ENCODE data around the gene LIMS1. TPM values are rescaled to one million over a fixed set of nuclear protein-coding genes. Genes with fewer than 3 reads are reported as not detected.

LIMS1 gene
- total and polyA plus RNA-seq, 9 donors = 32.6 to 56.4 (median 42.9) TPM

DNA sequence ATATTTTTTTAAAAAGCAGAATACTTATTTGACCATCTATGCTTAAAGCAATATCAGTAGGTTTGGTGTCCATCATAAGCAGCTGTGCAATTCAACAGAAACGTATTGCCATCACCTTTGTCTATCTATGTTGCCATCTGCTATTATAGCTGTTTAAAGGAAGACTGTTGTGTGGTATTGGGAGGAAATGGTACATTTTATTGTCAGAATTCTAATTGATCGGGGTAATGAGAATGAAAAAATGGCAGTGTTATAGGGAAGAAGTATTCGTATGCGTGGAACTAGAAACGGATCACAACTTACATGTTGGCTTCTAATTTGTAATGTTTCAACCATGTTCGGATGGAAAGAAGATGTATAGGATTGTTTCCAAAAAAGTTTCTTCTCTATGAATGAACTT lies 94.7 kb downstream of the LIMS1 start:
- Histone ChIP-seq H3K27ac (ENCODE audit: low read length) (no peak overlapping the region), H3K9me3 (replicated peaks; ENCODE audit: control insufficient read depth, low read depth, low read length) (no peaks in the 10 kb centered on the region), H3K4me3 (ENCODE audit: low read length) (no peak overlapping the region), H3K36me3 (ENCODE audit: control insufficient read depth, insufficient read depth, low read length) (no peaks in the 10 kb centered on the region), H3K4me1 (ENCODE audit: control insufficient read depth, insufficient read depth, low read length) (peaks cover 2% of the 10 kb centered on the region), H3K27me3 (ENCODE audit: control insufficient read depth, insufficient read depth, low read length) (no peaks in the 10 kb centered on the region)
- no peak for DNase-seq
- WGBS (ENCODE audit: insufficient coverage) = 89% methylated on average over 2 of the region's 6 CpGs

DNA sequence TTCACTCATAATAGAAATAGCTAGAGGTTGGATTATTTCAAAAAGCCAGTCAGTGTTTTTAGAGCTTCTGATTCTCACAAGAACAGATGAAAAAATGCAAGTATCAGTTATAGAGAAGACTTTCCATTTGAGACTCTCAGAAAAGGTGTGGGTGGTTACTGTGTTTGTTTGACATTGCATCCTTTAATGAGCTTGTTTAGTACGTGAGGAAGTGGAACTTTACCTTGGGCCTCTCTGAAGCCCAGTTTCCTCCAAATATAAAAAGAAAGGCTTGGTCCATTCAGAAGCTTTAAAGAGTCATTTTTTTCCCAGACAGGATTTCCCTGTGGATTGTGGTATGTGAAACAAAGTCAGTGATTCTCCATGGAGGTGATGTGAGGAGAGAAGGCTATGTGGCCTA lies 95.1 kb downstream of the LIMS1 start:
- no peaks in the 10 kb centered on the region for H3K36me3 ChIP-seq (ENCODE audit: control insufficient read depth, insufficient read depth, low read length)
- WGBS (ENCODE audit: insufficient coverage) = no CpG with 5 or more reads among the region's 1 CpG
- H3K4me3 ChIP-seq (ENCODE audit: low read length) = no peak overlapping the region
- peaks cover 7% of the 10 kb centered on the region for H3K4me1 ChIP-seq (ENCODE audit: control insufficient read depth, insufficient read depth, low read length)
- H3K27me3 ChIP-seq (ENCODE audit: control insufficient read depth, insufficient read depth, low read length) = no peaks in the 10 kb centered on the region
- DNase-seq = no peak
- no peak overlapping the region for H3K27ac ChIP-seq (ENCODE audit: low read length)
- no peaks in the 10 kb centered on the region for H3K9me3 ChIP-seq (replicated peaks; ENCODE audit: control insufficient read depth, low read depth, low read length)

DNA sequence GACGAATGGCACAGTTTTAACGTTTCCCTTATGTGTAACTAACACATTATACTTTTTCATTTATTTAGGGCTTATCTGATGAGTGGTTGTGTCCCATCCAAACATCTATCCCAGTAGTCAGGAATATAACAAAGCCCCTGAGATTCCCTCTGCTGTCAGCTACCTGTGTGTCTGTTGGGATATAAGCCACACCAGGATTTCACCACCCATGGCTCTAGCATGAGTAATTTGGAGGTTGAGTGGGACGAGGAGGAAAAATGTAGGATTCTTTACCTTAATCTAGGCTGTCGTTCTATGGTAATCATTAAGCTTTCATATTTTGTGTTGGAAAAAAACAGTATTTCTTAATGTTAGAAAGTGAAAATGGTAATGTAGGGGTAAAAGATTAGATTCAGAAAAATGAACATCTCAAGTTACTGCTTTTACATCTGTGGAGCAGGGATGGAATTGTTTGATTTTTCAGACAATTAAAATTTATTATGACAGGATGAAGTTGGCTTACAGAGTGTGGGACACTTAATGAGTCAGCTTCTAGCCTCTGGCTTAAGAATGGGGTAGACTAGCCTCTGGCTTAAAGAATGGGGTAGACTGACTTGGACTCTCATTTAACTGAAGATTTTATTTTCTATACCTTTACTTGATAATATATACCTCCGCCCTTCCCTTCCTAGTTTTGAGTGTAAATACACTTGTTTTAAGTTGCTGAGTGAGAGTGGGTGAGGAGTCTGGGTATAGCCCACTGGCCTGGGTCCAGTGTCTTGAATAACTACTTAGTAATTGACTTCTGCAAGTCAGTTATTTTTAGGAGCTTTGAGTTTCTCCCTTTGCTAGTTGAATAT lies 96.5 kb downstream of the LIMS1 start:
- Histone ChIP-seq H3K27me3 (ENCODE audit: control insufficient read depth, insufficient read depth, low read length) (no peaks in the 10 kb centered on the region), H3K27ac (ENCODE audit: low read length) (no peak overlapping the region), H3K9me3 (replicated peaks; ENCODE audit: control insufficient read depth, low read depth, low read length) (no peaks in the 10 kb centered on the region), H3K4me3 (ENCODE audit: low read length) (no peak overlapping the region), H3K36me3 (ENCODE audit: control insufficient read depth, insufficient read depth, low read length) (no peaks in the 10 kb centered on the region), H3K4me1 (ENCODE audit: control insufficient read depth, insufficient read depth, low read length) (peaks cover 12% of the 10 kb centered on the region)
- no peak for DNase-seq
- WGBS (ENCODE audit: insufficient coverage) = no CpG with 5 or more reads among the region's 5 CpGs

DNA sequence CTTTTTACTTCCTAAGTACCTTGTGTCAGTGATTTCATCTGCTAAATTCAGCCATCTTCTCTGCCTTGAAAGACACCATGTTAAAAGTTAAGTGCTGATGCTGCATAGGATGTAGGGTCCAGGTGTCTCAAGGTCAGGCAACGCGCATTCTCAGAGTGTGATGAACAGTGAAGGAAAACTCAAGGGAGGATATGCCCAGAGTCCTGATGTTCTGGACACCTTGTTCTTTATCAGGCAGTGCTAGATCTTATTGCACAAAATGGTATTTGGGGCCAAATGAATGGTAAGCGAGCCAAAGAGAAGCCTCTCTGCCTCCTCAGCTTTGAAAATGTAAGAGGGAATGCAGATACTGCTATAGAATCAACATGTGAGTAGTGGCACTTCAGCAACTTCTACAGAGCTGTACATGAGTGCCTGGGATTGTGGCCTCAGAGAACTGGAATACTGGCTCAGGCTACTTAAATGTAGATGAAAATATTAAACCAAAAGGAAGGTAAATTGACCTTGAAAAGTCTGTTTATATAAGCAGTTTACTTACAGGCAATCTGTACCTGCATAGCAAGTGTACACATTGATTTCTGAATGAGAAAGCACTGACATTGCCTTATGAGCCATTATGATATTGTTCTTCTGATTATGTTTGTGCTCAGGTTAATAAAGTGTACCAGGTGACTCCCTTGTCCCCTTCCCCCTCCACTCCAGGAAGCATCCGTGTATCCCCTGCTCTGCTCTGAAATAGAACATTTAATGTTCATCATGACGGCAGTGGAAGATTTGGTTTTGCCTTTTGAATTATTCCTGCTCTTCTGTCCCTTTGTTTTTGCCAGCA lies 98.3 kb downstream of the LIMS1 start:
- DNase-seq = no peak
- H3K9me3 ChIP-seq (replicated peaks; ENCODE audit: control insufficient read depth, low read depth, low read length) = no peaks in the 10 kb centered on the region
- H3K36me3 ChIP-seq (ENCODE audit: control insufficient read depth, insufficient read depth, low read length) = no peaks in the 10 kb centered on the region
- no peak overlapping the region for H3K4me3 ChIP-seq (ENCODE audit: low read length)
- peaks cover 18% of the 10 kb centered on the region for H3K4me1 ChIP-seq (ENCODE audit: control insufficient read depth, insufficient read depth, low read length)
- H3K27me3 ChIP-seq (ENCODE audit: control insufficient read depth, insufficient read depth, low read length) = no peaks in the 10 kb centered on the region
- 93% methylated on average over 3 of the region's 5 CpGs for WGBS (ENCODE audit: insufficient coverage)
- no peak overlapping the region for H3K27ac ChIP-seq (ENCODE audit: low read length)

DNA sequence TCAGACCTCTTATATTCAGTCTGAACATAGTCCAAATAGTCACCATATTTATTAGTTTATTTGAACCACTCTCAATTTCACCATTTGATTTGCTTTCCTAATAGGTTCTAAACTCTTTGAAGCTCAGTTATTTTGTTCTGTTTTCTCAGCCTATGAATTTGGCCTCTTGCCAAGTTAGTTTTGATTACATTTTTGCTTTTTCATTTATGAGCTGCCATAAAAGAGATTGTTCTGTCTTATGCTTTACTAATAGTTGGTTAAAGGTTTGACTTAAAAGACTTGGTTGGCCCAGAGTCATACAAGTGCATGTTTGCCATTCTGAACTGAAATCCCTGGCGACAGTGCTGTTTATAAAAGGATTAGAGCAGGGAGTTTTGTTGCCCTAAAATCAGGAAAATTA lies 99.1 kb downstream of the LIMS1 start:
- no peaks in the 10 kb centered on the region for H3K9me3 ChIP-seq (replicated peaks; ENCODE audit: control insufficient read depth, low read depth, low read length)
- DNase-seq = no peak
- peaks cover 25% of the 10 kb centered on the region for H3K4me1 ChIP-seq (ENCODE audit: control insufficient read depth, insufficient read depth, low read length)
- no peak overlapping the region for H3K4me3 ChIP-seq (ENCODE audit: low read length)
- no peaks in the 10 kb centered on the region for H3K27me3 ChIP-seq (ENCODE audit: control insufficient read depth, insufficient read depth, low read length)
- H3K36me3 ChIP-seq (ENCODE audit: control insufficient read depth, insufficient read depth, low read length) = no peaks in the 10 kb centered on the region
- H3K27ac ChIP-seq (ENCODE audit: low read length) = no peak overlapping the region
- no CpG with 5 or more reads among the region's 1 CpG for whole genome bisulfite sequencing (ENCODE audit: insufficient coverage)

DNA sequence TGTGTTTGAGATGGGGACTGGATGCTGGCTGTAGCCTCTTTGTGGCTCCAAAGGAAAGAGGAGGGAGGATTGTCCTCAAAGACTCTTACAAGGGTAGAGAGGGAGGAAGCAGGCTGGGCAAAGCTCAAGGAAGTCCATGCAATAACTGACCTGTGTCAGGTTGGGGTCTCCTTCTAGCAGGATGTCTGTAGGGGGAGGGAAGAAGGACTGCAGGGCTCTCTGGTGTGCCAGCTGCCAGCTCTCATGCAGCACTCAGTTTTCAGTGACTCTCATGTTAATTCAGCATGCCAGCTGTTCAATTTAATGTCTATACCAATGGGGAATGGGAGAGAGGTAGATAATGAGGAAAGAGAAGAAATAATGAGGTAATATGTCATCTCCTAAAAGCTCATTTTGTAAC lies 99.7 kb downstream of the LIMS1 start:
- Histone ChIP-seq H3K9me3 (replicated peaks; ENCODE audit: control insufficient read depth, low read depth, low read length) (no peaks in the 10 kb centered on the region), H3K4me3 (ENCODE audit: low read length) (no peak overlapping the region), H3K36me3 (ENCODE audit: control insufficient read depth, insufficient read depth, low read length) (no peaks in the 10 kb centered on the region), H3K4me1 (ENCODE audit: control insufficient read depth, insufficient read depth, low read length) (peaks cover 25% of the 10 kb centered on the region), H3K27ac (ENCODE audit: low read length) (no peak overlapping the region), H3K27me3 (ENCODE audit: control insufficient read depth, insufficient read depth, low read length) (no peaks in the 10 kb centered on the region)
- no peak for DNase-seq

DNA sequence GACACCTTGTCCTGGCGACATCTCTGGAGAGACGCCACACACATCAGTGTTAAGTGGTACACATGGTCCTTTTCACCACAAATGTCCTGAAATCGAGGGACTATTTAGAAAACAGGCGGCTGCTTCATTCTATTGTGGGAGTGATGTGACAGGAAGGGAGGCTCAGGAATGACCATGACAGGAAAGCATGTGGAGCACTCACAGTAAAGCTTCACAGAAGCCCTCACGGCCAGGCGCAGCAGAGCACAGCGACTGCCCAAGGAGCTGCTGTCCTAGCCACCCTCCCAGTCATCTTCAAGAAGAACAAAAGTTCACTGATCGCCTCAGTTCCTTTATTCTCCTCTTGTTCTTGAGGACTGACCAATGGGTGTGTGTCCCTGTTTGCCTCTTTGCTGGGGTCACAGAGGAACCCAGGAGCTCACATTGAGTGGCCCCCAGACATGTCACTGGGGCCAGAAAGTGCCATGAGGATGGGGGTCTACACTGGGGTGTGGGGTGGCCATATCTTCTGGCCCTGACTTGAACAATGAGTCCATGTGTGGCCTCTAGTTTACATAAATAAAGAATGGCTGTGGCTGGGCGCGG lies 100.4 kb downstream of the LIMS1 start:
- peak overlapping the region; percentile 9 for H3K27ac ChIP-seq (ENCODE audit: low read length)
- H3K4me3 ChIP-seq (ENCODE audit: low read length) = no peak overlapping the region
- 82% methylated on average over 4 of the region's 10 CpGs for WGBS (ENCODE audit: insufficient coverage)
- no peak for DNase-seq
- peaks cover 25% of the 10 kb centered on the region for H3K4me1 ChIP-seq (ENCODE audit: control insufficient read depth, insufficient read depth, low read length)
- H3K36me3 ChIP-seq (ENCODE audit: control insufficient read depth, insufficient read depth, low read length) = no peaks in the 10 kb centered on the region
- no peaks in the 10 kb centered on the region for H3K9me3 ChIP-seq (replicated peaks; ENCODE audit: control insufficient read depth, low read depth, low read length)
- H3K27me3 ChIP-seq (ENCODE audit: control insufficient read depth, insufficient read depth, low read length) = no peaks in the 10 kb centered on the region

DNA sequence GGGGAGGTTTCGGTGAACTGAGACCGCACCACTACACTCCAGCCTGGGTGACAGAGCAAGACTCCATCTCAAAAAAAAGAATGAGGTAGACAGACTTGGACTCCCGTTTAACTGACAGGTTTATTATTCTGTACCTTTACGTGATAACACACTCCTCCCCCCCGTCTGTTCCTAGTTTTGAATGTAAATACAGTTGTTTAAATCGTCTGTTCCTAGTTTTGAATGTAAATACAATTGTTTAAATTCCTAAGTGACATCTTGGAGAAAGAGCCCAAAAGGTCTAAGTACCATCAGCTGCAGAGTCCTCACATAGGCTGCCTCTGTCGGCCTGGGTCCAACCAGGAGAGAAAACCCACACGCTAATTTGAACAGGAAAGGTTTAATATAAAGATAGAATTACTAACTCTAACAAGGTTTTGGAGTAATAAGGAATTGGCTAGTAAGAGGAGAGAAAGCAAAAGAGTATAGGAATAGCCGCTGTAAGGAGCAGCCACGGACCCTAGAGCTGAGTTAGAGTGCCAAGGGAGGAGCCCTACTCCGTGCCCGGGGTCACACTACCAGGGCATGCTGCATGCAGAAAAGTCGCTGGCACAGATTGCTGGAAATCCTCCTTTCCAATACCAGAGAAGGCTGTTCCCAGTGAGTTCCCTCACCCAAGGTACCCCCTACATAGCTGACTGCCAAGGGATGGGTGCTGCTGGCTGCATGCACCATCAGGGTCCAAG lies 101.5 kb downstream of the LIMS1 start:
- no peaks in the 10 kb centered on the region for H3K27me3 ChIP-seq (ENCODE audit: control insufficient read depth, insufficient read depth, low read length)
- no peaks in the 10 kb centered on the region for H3K36me3 ChIP-seq (ENCODE audit: control insufficient read depth, insufficient read depth, low read length)
- H3K9me3 ChIP-seq (replicated peaks; ENCODE audit: control insufficient read depth, low read depth, low read length) = no peaks in the 10 kb centered on the region
- peaks cover 29% of the 10 kb centered on the region for H3K4me1 ChIP-seq (ENCODE audit: control insufficient read depth, insufficient read depth, low read length)
- 89% methylated on average over 3 of the region's 13 CpGs for WGBS (ENCODE audit: insufficient coverage)
- H3K4me3 ChIP-seq (ENCODE audit: low read length) = no peak overlapping the region
- no peak overlapping the region for H3K27ac ChIP-seq (ENCODE audit: low read length)
- DNase-seq = no peak

DNA sequence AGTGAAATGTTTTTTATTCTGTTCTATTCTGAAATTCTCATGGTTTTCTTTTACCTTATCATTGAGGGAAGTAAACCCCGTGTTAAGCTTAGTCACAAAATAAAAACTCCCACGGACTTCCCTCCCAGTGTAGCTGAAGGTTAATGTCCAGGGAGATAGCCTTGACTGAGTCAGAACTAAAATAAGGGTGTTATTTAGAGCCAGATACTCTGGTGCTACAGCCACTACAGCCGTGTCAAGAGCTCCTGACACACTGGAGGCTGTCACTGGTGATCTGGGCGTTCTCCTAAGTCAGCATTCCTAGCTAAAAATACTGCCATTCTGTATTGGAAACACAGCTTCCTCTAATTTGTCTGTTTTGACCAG lies 103.0 kb downstream of the LIMS1 start:
- Histone ChIP-seq H3K4me3 (ENCODE audit: low read length) (no peak overlapping the region), H3K36me3 (ENCODE audit: control insufficient read depth, insufficient read depth, low read length) (no peaks in the 10 kb centered on the region), H3K27ac (ENCODE audit: low read length) (peak overlapping the region; percentile 78), H3K9me3 (replicated peaks; ENCODE audit: control insufficient read depth, low read depth, low read length) (no peaks in the 10 kb centered on the region), H3K27me3 (ENCODE audit: control insufficient read depth, insufficient read depth, low read length) (no peaks in the 10 kb centered on the region), H3K4me1 (ENCODE audit: control insufficient read depth, insufficient read depth, low read length) (peaks cover 29% of the 10 kb centered on the region)
- no CpG with 5 or more reads among the region's 4 CpGs for WGBS (ENCODE audit: insufficient coverage)
- peak; percentile 82 for DNase-seq

DNA sequence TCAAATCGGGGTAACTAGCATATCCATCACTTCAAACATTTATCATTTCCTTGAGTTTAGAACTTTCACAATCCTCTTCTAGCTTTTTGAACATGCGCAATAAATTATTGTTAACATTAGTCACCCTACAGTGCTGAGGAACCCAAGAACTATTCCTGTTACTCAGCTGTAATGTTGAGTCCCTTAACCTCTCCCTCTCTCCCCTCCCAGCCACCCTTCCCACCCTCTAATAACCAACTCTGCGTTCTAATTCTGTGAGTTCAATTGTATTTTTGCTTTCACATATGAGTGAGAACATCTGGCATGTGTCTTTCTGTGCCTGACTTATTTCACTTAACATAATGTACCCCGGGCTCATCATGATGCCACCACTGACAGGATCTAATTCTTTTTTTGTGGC lies 106.5 kb downstream of the LIMS1 start:
- DNase-seq = no peak
- H3K4me1 ChIP-seq (ENCODE audit: control insufficient read depth, insufficient read depth, low read length) = peaks cover 17% of the 10 kb centered on the region
- WGBS (ENCODE audit: insufficient coverage) = 100% methylated on average over 1 of the region's 4 CpGs

More for the DNA sequence above, 106.5 kb downstream of the LIMS1 start:
- peaks cover 2% of the 10 kb centered on the region for H3K9me3 ChIP-seq (replicated peaks; ENCODE audit: control insufficient read depth, low read depth, low read length)
- H3K36me3 ChIP-seq (ENCODE audit: control insufficient read depth, insufficient read depth, low read length) = no peaks in the 10 kb centered on the region
- H3K4me3 ChIP-seq (ENCODE audit: low read length) = no peak overlapping the region
- no peak overlapping the region for H3K27ac ChIP-seq (ENCODE audit: low read length)
- H3K27me3 ChIP-seq (ENCODE audit: control insufficient read depth, insufficient read depth, low read length) = no peaks in the 10 kb centered on the region

Measured in muscle of leg (tissue), 11 donors.